Stimulated activated CD8-positive, alpha-beta memory T cell treated with anti-CD3 and anti-CD28 coated beads, Interleukin-4, amount 100 ng/mL, for 24 hours (primary cell): ENCODE measurements around the gene COLEC11.
"Not testable (repeated sequence)": the region's sequence is repeated elsewhere in the genome, so short reads cannot be mapped to it uniquely, and the experiment has no call there.

ENCODE experiments used
- DNase-seq: peaks from one replicate; pipeline ENCODE4 v3.0.0-alpha.2; 2020; ENCODE audit warnings: low read depth

COLEC11 gene

DNA sequence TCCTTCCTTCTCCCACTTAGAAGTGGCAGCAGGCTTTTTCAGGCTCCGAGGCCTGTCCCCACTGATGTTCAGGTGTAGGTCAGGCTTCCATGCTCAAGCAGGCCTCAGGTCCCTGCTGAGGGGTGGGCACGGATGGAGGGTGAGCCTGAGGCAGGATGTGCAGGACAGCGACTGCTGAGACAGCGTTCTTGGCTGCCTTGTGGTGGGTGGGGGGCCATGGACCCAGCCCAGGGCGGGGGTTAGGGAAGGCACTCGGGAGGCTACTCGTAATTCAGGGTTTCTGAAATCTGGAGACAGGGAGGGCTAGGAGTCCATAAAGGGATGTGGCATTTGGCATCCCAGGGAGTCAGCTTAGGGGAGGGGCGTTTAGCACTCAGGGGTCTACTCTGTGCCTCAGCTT, 30.3 kb downstream of the COLEC11 start:
- no peak for DNase-seq

DNA sequence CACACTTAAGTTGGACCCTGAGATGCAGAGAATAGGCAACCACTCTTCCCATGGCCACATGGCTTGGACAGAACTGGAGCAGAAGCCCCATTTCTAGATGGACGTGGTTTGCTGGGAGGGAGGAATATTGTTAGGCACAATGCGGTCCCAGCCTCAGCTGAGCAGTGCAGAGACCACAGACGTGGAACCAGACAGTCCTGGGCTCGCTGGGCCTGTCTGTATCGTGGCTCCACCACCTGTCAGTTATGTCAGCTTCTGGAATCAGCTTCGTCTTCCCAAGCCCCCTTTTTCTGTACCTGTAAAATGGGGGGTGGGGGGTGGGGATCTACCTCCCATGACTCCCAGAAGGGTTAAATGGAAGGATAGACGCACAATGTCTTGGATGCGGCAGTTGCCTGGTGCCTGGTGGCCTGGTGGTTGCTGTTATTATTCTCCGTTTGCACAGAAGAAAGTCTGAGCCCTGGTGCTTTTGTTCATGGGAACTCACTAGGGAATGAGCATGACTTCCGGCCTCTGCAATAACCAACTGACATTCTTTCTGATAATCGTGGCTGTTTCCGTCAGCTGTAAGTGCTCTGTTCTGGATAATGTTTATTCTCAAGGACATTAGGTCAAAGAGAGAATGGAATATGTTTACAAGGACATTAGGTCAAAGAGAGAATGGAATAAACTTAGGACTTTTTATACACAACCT, 31.4 kb downstream of the COLEC11 start:
- no peak for DNase-seq

DNA sequence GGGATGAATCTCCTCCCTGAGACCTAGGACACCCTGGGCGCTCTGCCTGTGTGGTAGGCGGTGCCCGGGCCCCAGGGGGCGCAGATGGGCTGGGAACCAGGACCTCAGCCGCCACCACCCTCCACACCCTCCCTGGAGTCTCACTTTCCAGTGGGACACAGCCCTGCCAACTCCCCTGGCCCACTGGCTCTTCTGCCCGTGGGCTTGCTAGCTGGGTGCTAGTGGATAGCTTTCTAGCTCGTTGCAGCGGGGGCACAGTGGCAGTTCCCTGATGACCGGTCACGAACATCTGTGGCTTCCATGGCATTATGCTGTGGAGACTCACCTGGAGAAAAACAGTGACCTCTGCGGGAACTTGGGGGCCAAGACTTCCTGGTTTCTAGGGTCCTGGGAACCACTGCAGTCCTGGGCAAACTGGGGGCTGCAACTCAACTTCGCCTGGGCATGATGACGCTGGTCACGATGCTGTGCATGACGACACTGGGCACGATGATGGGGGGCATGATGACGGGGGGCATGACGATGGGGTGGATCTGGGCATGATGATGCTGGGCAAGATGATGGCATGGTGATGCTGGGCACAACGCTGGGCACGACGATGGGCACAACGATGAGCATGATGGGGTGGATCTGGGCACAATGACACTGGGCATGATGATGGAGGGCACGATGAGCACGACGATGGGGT, 32.0 kb downstream of the COLEC11 start:
- DNase-seq = no peak

DNA sequence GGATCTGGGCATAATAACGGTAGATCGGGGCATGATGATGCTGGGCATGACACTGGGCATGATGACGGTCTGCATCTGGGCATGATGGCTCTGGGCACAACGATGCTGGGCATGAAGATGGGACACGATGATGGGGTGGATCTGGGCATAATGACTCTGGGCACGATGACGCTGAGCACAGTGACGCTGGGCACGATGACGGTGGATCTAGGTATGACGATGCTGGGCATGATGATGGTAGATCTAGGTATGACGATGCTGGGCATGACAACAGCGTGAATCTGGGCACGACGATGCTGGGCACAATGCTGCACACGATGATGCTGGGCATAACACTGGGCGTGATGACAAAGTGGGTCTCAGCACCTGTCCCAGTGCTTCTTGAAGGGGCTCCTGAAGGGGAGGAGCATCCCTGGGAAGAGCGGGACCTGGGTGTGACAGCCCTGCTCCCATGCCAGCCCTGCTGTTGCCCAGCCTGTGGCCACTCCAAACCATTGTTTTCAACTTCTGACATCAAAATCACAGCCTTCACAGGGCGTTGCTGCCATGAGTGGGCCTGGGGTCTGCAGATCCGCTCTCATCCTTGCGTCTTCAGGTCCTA, 32.7 kb downstream of the COLEC11 start:
- no peak for DNase-seq

DNA sequence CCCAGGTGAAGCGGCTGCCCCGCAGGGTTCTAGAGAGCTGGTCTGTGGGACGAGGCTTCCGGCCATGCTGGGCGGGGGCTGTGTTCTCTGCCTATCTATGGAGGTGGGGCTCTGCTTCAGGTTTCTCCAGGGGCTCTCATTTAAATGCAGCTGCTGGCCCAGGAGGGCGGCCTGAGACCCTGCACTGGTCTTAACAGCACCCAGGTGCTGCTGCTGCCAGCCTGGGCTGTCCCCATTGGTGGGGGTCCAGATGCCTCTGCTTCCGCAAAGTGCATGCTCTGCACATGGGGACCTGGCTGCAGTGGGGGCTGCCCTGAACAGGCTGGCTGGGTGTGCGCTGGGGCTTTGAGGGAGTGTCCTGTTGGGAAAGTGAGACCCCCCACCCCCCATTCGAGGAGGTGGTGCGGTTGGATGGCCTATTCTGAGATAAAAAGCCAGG, 33.3 kb downstream of the COLEC11 start:
- no peak for DNase-seq

DNA sequence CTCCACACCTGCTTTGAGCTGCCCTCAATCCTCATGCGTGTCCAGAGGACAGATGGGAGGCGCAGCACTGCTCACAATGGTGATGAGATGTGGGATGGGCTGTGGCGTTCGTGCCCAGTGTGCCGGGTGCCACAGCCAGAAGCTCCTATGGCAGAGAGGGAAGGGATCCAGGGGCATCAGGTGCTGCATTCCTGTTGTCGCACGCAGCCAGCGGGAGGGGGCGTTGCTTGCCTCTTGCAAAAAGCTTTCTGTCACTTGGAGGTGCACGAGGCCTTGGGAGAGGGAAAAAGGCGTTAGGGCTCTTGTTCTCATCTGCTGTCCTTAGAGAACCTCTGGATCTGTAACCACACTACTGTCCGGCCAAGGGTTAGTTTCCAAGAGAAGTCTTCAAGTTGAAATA, 33.9 kb downstream of the COLEC11 start:
- no peak for DNase-seq

DNA sequence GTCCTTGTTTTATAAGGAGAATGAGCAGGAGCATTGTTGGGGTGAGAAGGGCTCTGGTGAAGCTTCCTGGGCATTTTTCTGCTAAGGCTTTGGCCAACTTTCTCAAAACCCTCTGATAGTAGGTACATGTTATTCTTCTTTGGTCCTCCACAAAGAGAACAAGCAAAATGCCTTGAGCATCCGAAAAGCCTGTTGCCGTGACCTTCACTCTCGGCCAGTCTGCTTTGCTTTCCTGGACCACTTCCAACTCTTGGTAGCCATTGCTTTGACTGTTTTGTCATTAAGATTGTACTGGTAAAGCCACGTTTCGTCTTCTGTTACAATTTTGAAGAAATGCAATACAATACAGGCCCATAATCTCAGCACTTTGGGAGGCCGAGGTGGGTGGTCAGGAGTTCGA, 35.7 kb downstream of the COLEC11 start:
- DNase-seq = no peak

DNA sequence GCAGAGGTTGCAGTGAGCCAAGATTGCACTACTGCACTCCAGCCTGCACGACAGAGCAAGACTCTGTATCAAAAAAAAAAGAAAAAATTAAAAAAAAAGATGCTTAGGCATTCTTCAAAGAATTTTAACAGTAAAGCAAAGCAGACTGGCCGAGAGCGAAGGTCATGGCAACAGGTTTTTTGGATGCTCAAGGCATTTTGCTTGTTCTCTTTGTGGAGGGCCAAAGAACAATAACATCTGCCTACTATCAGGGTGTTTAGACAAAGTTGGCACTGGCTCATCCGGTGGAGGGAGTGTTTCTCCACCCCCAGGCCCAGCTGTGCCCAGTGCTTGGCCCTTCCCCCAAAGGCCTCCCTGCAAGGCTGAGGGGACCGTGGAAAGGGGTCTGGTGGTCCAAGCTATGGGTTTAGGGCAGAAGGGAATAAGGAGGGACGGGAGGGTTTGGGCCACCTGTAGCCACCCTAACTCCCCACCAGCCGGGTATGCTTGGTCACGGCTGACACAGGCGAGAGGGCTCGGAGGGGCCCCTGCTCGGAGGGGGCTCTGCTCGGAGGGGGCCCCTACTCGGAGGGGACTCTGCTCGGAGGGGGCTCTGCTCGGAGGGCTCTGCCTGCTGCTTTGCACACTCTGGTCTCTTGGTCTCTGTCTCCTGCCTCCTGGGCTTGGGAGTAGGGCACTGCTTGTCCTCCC, 36.4 kb downstream of the COLEC11 start:
- no peak for DNase-seq

DNA sequence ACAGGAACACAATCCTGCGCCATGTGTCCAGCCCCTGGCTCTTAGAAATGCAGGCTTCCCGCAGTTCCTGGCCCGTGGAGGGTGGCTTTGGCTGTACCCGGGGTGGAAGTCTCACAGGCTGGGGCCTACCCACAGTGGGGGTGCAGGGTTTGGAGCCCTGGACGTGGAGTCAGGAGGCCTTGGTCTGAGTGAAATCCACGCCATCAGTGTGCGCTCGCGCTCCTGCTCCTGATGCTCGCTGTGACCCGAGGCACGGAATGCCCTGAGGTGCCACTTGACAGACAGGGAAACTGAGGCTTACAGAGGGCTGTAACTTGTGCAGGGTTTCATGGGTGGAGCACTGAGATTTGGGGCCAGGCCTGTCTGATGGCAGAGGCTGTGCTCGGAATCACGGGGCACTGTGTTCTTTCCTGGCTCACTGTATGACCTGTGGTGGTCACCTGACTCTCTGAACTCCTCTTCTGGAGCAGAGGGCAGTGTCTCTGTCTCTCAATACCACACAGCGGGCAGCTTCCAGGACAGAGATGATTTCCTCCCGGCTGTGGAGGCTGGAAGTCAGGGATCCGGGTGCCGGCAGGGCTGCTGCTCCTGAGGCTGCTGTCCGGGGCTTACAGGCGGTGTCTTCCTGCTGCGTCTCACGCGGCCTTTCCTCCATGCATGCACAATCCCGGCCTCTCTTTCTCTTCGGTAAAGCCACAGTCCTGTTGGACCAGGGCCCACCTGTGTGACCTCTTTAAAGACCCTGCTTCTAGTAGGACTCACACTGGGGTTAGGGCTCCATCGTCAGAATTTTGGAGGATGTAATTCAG, 37.1 kb downstream of the COLEC11 start:
- no peak for DNase-seq

DNA sequence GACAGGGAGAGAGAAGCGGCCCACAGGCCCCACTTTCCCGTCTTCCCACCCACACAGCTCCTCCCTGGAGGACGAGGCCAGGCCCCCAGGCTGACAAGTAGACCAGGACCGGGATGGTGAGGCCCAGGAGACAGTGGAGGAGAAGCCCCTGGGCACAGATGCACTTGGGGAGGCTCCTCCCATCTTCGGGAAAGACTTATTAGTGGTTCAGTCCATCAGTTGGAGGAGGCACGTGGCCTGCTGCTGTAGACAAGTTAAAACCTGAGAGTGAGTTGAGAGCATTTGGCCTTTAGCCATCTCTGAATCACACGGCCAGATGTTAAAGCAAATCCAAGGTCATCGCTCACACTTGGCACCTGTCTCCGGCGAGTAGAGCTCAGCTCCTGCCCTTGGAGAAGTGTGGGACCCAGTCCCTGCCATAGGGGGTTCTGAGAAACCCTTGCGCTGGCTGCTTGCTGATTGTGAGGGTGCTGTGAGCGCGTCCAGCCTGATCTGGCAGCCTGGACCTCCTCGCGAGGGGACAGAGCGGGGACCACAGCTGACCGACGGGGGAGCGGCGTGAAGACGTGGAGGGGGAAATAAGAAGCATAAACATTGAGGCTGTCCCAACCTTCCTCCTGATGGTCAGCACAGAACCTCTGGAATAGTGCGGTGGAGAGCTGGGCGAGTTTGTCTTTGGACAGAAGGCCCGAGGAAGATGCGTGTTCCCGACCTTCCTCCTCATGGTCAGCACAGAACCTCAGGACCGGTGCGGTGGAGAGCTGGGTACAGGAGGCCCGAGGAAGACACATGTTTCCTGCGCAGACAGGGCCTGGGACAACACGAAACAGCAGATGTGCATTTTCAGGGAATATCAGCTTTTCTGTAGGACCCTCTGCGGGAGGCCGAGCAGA, 38.4 kb downstream of the COLEC11 start:
- DNase-seq = no peak

DNA sequence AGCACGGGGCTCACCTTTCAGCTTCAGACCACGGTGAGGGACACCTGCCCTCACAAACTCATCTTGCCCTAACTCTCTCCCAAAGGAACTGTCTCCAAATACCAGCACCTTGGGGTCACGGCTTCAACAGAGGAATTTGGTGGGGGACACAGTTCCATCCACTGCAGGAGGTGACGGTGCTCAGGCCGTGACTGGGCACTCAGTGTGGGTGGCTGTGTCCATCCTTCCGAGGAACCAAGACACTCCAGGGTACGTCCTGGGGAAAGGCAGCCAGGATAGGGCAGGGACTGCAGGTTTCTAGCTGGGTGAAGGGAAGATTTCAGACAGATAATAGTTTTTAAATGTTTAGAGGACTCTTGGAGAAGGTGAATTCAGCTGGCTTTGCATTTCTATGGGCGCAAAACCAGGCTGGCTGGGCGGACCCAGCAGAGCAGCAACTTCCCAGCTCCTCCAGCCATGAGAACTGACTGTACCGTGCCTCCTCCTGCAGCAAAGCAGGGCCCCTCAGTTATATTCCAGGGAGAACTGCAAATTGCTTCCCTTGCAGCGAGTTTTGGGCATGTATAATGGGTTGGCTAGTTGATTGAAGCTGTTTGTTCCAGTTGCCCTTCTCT, 39.2 kb downstream of the COLEC11 start:
- DNase-seq = no peak

DNA sequence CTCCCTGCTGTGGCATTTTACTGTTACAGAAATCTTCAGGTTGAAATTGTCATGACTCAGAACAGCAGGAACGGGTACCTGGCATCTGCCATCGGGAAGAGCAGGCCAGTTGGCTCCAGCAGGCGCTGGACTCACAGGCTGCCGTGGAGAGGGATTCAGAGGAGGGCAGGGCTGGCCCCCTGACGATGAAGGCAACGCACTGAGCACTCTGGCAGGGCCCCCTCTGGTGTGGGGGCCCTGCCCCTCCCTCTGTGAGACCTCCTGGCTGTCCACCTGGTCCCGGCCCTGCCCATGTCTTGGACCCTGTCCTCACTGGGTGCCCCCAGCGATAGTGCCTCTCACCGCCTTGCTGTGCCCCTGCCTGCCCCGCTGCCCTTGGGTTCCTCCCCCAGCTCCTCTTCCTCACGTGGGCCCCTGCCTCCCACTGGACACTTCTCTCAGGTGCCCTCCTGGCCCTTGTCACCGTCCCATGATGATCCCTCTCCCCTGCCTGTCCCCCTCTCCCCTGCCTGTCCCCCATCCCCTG, 39.7 kb downstream of the COLEC11 start:
- no peak for DNase-seq

DNA sequence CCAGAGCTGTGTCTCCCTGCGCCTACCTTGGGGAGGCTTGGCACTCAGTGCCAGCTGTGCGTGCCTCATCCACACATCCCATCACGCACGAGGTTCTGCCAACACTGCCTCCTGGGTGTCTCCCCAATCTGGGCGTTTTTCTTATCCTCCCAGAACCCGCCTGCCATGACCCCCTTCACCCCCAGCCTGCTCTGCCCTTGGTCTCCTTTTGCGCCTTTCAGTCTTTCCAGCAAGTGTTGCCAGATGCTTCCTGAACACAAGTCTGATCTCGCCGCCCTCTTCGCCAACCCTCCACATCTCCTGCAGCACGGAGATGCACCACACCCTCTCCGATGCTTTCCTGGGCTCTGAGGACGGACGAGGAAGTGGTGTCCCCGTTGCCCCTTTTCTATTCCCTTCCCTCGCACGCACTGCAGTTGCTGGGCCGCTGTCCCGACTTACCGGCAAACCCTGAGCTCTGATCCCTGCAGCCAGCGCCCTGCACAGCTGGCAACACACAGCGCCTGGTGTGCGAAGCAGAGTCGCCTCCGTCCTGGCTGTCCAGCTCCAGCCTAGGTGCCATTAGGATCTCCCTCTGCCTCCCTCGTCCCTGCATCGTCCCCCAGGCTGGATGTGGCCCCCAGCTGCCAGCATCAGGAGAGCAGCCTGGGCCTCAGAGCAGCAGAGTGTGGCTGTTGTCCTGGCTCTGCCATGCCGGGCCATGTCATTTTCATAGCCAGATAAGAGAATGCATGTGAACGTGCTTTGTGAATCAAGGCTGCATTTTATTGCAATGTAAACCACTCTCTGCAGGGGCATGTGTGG, 40.5 kb downstream of the COLEC11 start:
- DNase-seq = no peak

DNA sequence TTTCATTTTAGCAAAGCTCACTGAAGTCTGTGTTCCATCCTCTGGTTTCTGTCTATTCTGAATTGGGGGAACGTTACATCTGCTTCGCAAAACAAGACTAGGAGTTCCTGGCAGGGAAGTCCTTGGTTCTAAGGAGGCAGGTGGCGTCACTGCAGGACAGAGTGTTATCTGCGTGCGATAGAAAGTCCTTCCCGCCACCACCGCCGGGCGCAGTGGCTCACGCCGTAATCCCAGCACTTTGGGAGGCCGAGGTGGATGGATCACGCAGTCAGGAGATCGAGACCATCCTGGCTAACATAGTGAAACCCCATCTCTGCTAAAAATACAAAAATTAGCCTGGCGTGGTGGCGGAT, 41.0 kb downstream of the COLEC11 start:
- DNase-seq = not testable (repeated sequence)

DNA sequence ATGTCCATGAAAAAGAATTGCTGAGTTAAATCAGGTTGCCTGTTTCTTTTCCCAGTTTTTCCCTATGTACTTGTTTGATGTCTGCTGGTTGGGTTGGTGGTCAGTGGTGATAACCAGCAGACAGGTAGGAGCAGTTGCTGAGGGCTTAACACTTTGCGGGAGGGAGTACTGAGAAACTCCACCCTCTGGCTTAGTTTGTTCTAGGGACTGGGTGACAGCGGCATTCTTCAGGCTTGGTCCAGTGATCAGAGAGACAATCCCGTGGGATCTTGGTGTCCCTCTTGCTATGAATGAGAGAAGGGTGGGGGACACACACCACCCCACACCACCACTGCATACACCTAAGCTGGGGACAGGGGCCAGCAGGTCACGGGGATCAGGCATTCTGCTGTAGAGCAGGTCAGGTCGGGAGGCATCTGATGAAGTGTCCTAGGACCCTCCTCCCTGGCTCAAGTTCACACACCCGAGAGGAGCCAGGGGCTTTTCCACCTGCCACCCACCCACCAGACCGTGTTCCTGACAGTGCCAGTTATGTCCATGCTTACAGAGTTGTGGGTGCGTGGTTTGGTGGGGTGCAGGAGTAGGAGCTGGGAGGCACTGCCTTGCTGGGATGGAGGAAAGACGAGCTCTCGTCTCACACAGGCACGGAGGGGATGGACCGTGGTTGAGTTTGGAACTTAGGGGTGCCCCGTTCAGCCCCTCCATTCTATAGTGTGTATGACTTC, 41.8 kb downstream of the COLEC11 start:
- DNase-seq = no peak

DNA sequence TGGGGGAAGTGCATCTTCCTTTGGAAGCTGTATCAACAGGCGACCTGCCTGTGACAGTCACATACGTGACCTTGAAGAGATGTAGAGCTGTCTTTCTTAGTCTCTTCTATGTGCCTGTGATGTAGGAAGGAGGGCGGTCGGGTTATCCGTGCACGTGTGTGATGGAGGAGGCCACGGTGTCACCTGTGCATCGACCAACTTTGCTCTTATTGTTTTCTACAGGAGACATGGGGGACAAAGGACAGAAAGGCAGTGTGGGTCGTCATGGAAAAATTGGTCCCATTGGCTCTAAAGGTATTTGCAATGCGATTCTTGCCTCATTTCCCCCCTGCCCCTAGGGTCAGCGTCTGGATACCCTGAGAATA, 42.4 kb downstream of the COLEC11 start:
- DNase-seq = no peak

DNA sequence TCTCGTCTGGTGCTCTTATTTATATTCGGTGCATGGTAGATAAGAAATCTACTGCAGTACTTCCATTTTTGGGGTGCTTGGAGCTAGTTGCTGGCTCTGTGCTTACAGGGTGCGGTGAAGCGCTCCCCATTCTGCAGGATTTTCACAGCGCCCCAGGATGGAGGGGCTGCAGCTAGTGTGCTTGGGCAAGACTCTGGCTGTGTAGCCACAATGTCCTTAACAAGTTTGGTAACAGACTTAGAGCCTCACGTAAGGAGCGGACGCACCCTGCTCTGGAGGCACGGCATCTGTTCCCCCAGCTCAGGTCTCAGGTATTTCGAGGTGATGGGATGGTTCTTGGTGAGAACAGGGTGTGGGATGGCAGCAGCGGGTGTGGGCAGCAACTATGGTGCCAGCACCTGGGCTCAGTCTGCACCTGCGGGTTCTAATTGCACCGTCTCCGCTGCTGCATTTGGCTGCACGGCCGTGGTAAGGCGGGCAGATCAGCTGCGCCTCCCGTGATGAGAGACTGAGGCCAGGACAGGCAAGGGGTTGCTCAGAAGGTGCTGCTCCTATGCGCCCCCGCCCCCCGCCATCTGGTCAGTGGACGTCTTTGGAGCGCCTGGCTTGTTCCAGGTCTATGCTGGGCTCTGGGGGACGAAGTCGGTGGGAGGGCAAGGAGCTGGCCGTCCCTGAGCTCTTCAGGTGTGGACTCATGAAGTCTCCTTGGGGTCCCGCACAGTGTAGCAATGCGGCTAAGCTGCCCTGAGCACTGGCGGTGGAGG, 43.0 kb downstream of the COLEC11 start:
- DNase-seq = no peak

DNA sequence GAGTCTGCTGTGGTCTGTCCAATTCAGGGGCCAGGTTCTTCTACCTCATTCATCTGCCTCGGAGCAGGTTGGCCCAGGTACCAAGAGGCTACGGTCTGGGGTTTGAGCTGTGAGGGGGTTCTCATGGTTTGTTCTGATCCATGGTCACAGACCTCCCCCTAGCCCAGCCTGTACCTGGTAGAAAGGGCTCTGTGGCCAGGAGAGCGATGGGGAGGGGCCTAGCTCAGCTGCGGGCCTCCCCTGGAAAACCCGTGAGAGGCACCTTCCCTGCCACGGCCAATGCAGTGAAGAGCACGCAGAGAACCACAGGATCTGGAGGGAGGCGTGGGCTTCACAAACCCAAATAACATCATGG, 43.5 kb downstream of the COLEC11 start:
- no peak for DNase-seq
